SK-N-SH treated with all-trans-retinoic acid at 6 μM for 48 hours (cell line): Measurements from ENCODE around the gene AIM2.

Experiments
- ATAC-seq: fragments of 200-7000 bp; cut with Tn5 transposase; 3 replicates; pipeline ENCODE4 v1.9.1; 2020; ENCODE audit warnings: mild to moderate bottlenecking, moderate library complexity
- ARNTL ChIP-seq: fragments of 450-650 bp; formaldehyde crosslinking; IDR thresholded peaks from 2 replicates; pipeline ENCODE4 v1.5.0; 2020; ENCODE audit warnings: low read depth, mild to moderate bottlenecking, moderate library complexity, borderline replicate concordance
- BACH2 ChIP-seq: fragments of 250-450 bp; sonication (Bioruptor Pico); IDR thresholded peaks from 2 replicates; pipeline ENCODE4 v1.9.0; 2021; ENCODE audit warnings: mild to moderate bottlenecking, borderline replicate concordance
- CSDC2 ChIP-seq: fragments of 250-450 bp; sonication (Bioruptor Pico); IDR thresholded peaks from 2 replicates; pipeline ENCODE4 v1.5.0; 2020; ENCODE audit warnings: mild to moderate bottlenecking, moderate library complexity
- ESRRG ChIP-seq: fragments of 250-450 bp; sonication (Bioruptor Pico); IDR thresholded peaks from 2 replicates; pipeline ENCODE4 v1.6.1; 2021; ENCODE audit warnings: mild to moderate bottlenecking
- GLIS3 ChIP-seq: fragments of 250-450 bp; sonication (Bioruptor Pico); IDR thresholded peaks from 2 replicates; pipeline ENCODE4 v1.5.0; 2020; ENCODE audit warnings: mild to moderate bottlenecking, moderate library complexity
- ISL1 ChIP-seq: fragments of 250-450 bp; sonication (Bioruptor Pico); IDR thresholded peaks from 2 replicates; pipeline ENCODE4 v2.1.2; 2022; ENCODE audit warnings: mild to moderate bottlenecking, moderate library complexity
- OSR1 ChIP-seq: fragments of 250-450 bp; sonication (Bioruptor Pico); IDR thresholded peaks from 2 replicates; pipeline ENCODE4 v1.8.0; 2022; ENCODE audit warnings: moderate library complexity, mild to moderate bottlenecking, inconsistent platforms
- RARB ChIP-seq: fragments of 250-450 bp; sonication (Bioruptor Pico); IDR thresholded peaks from 2 replicates; pipeline ENCODE4 v1.8.0; 2021; ENCODE audit warnings: mild to moderate bottlenecking, moderate library complexity
- SNAI2 ChIP-seq: fragments of 250-450 bp; sonication (Bioruptor Pico); IDR thresholded peaks from 2 replicates; pipeline ENCODE4 v1.5.0; 2020; ENCODE audit warnings: mild to moderate bottlenecking, moderate library complexity
- TOX ChIP-seq: fragments of 250-450 bp; sonication (Bioruptor Pico); IDR thresholded peaks from 2 replicates; pipeline ENCODE4 v1.8.0; 2021; ENCODE audit warnings: mild to moderate bottlenecking, moderate library complexity, borderline replicate concordance
- ZC3H10 ChIP-seq: fragments of 250-450 bp; sonication (Bioruptor Pico); IDR thresholded peaks from 2 replicates; pipeline ENCODE4 v1.5.1; 2021; ENCODE audit warnings: mild to moderate bottlenecking, moderate library complexity
- ZFP3 ChIP-seq: fragments of 250-450 bp; sonication (Bioruptor Pico); IDR thresholded peaks from 2 replicates; pipeline ENCODE4 v1.5.0; 2020; ENCODE audit warnings: mild to moderate bottlenecking, moderate library complexity
- ZFP30 ChIP-seq: fragments of 450-650 bp; formaldehyde crosslinking; IDR thresholded peaks from 2 replicates; pipeline ENCODE4 v1.5.0; 2022; ENCODE audit warnings: mild to moderate bottlenecking, moderate library complexity
- ZNF565 ChIP-seq: fragments of 450-650 bp; formaldehyde crosslinking; conservative IDR thresholded peaks from 2 replicates; pipeline ENCODE4 v1.5.0; 2020; ENCODE audit warnings: low read depth, mild to moderate bottlenecking, moderate library complexity
- ZNF70 ChIP-seq: fragments of 450-650 bp; formaldehyde crosslinking; IDR thresholded peaks from 2 replicates; pipeline ENCODE4 v1.5.0; 2020; ENCODE audit warnings: mild to moderate bottlenecking, moderate library complexity
- ZNF8 ChIP-seq: fragments of 450-650 bp; formaldehyde crosslinking; IDR thresholded peaks from 2 replicates; pipeline ENCODE4 v1.5.0; 2020; ENCODE audit warnings: mild to moderate bottlenecking, moderate library complexity
- TF ChIP-seq, protein P1 (sequence below): fragments of 250-450 bp; sonication (Bioruptor Pico); IDR thresholded peaks from 2 replicates; pipeline ENCODE4 v1.5.1; 2020; ENCODE audit warnings: low read depth, mild to moderate bottlenecking, moderate library complexity
- TF ChIP-seq, protein P2 (sequence below): fragments of 250-450 bp; sonication (Bioruptor Pico); IDR thresholded peaks from 2 replicates; pipeline ENCODE4 v1.8.0; 2020; ENCODE audit warnings: mild to moderate bottlenecking, moderate library complexity, borderline replicate concordance
- TF ChIP-seq, protein P3 (sequence below): fragments of 250-450 bp; sonication (Bioruptor Pico); IDR thresholded peaks from 2 replicates; pipeline ENCODE4 v1.5.0; 2020; ENCODE audit warnings: mild to moderate bottlenecking, moderate library complexity
- TF ChIP-seq, protein P4 (sequence below): fragments of 250-450 bp; sonication (Bioruptor Pico); IDR thresholded peaks from 2 replicates; pipeline ENCODE4 v1.8.0; 2021; ENCODE audit warnings: low read depth, mild to moderate bottlenecking, moderate library complexity, borderline replicate concordance

Gene AIM2

DNA sequence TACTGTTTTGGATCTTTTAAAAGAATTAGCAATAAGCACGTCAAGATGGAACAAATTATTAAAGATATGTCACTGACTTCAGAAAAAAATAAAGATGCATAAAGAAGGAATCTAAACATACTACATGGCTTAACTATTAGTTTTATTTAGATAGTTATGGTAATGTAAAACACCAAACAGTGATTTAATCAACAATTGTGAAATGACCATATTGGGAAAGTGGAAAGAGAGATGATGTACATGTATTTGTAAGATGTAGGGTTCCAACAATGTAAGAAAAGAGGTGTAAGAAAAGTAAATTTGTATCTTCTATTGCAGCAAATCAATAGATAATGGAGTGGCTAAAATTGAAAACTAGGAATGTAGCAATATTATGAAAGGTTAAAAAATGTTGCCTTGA is 6.4 kb upstream of the AIM2 start:
- TF ChIP-seq GLIS3 (CRISPR knock-in tag), result no peak
- TF ChIP-seq, protein P1, sequence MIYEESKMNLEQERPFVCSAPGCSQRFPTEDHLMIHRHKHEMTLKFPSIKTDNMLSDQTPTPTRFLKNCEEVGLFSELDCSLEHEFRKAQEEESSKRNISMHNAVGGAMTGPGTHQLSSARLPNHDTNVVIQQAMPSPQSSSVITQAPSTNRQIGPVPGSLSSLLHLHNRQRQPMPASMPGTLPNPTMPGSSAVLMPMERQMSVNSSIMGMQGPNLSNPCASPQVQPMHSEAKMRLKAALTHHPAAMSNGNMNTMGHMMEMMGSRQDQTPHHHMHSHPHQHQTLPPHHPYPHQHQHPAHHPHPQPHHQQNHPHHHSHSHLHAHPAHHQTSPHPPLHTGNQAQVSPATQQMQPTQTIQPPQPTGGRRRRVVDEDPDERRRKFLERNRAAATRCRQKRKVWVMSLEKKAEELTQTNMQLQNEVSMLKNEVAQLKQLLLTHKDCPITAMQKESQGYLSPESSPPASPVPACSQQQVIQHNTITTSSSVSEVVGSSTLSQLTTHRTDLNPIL (CRISPR knock-in tag), result no peak
- ATAC-seq, result no peak

DNA sequence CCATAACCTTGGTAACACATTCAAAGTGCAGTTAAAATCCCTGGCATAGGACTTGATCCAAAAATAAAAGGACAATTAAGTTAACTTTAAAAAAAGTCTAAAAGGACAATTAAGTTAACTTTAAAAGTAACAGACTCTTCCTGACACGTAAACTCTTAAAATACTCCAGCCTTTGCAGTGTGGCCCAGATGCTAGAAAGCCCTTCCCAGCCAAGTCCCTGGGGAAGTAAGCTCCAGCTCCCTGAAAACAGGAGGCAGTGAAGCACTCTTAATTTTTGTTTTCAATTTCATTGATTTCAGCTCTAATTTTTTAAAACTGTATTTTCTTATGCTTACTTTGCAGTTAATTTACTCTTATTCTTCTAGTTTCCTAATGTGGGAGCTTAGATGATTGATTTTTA is 5.1 kb upstream of the AIM2 start:
- ATAC-seq, result no peak
- no peak for TF ChIP-seq ZFP3 (CRISPR knock-in tag)
- TF ChIP-seq ZNF8, result no peak
- TF ChIP-seq ZFP30 (CRISPR knock-in tag), result no peak
- TF ChIP-seq, protein P2, sequence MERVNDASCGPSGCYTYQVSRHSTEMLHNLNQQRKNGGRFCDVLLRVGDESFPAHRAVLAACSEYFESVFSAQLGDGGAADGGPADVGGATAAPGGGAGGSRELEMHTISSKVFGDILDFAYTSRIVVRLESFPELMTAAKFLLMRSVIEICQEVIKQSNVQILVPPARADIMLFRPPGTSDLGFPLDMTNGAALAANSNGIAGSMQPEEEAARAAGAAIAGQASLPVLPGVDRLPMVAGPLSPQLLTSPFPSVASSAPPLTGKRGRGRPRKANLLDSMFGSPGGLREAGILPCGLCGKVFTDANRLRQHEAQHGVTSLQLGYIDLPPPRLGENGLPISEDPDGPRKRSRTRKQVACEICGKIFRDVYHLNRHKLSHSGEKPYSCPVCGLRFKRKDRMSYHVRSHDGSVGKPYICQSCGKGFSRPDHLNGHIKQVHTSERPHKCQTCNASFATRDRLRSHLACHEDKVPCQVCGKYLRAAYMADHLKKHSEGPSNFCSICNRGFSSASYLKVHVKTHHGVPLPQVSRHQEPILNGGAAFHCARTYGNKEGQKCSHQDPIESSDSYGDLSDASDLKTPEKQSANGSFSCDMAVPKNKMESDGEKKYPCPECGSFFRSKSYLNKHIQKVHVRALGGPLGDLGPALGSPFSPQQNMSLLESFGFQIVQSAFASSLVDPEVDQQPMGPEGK (CRISPR knock-in tag), result no peak
- no peak for TF ChIP-seq ISL1 (CRISPR knock-in tag)
- TF ChIP-seq RARB (CRISPR knock-in tag), result no peak
- TF ChIP-seq OSR1 (CRISPR knock-in tag), result no peak
- no peak for TF ChIP-seq ESRRG
- TF ChIP-seq ZNF565 (CRISPR knock-in tag), result no peak
- no peak for TF ChIP-seq ZC3H10 (CRISPR knock-in tag)
- TF ChIP-seq BACH2 (CRISPR knock-in tag), result no peak
- no peak for TF ChIP-seq GLIS3 (CRISPR knock-in tag)
- no peak for TF ChIP-seq CSDC2 (CRISPR knock-in tag)
- no peak for TF ChIP-seq SNAI2 (CRISPR knock-in tag)
- no peak for TF ChIP-seq TOX (CRISPR knock-in tag)
- TF ChIP-seq, protein P3, sequence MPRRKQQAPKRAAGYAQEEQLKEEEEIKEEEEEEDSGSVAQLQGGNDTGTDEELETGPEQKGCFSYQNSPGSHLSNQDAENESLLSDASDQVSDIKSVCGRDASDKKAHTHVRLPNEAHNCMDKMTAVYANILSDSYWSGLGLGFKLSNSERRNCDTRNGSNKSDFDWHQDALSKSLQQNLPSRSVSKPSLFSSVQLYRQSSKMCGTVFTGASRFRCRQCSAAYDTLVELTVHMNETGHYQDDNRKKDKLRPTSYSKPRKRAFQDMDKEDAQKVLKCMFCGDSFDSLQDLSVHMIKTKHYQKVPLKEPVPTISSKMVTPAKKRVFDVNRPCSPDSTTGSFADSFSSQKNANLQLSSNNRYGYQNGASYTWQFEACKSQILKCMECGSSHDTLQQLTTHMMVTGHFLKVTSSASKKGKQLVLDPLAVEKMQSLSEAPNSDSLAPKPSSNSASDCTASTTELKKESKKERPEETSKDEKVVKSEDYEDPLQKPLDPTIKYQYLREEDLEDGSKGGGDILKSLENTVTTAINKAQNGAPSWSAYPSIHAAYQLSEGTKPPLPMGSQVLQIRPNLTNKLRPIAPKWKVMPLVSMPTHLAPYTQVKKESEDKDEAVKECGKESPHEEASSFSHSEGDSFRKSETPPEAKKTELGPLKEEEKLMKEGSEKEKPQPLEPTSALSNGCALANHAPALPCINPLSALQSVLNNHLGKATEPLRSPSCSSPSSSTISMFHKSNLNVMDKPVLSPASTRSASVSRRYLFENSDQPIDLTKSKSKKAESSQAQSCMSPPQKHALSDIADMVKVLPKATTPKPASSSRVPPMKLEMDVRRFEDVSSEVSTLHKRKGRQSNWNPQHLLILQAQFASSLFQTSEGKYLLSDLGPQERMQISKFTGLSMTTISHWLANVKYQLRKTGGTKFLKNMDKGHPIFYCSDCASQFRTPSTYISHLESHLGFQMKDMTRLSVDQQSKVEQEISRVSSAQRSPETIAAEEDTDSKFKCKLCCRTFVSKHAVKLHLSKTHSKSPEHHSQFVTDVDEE, result no peak
- TF ChIP-seq ARNTL (CRISPR knock-in tag), result no peak
- TF ChIP-seq, protein P4, sequence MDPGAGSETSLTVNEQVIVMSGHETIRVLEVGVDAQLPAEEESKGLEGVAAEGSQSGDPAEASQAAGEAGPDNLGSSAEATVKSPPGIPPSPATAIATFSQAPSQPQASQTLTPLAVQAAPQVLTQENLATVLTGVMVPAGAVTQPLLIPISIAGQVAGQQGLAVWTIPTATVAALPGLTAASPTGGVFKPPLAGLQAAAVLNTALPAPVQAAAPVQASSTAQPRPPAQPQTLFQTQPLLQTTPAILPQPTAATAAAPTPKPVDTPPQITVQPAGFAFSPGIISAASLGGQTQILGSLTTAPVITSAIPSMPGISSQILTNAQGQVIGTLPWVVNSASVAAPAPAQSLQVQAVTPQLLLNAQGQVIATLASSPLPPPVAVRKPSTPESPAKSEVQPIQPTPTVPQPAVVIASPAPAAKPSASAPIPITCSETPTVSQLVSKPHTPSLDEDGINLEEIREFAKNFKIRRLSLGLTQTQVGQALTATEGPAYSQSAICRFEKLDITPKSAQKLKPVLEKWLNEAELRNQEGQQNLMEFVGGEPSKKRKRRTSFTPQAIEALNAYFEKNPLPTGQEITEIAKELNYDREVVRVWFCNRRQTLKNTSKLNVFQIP (CRISPR knock-in tag), result no peak
- TF ChIP-seq, protein P1 (CRISPR knock-in tag), result no peak

DNA sequence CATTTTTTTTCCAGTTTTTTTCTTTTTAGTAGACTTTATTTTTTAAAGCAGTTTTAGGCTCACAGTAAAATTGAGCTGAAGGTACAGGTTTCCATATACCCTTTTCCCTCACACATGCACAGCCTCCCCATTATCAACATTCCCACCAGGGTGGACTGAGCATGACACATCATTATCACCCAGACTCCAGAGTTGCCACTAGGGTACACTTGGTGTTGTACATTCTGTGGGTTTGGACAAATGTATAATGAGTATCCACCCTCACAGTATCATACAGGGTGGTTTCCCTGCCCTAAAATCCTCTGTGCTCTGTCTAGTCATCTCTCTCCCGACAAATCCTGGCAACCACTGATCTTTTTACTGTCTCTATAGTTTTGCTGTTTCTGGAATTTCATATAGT is 3.0 kb upstream of the AIM2 start:
- TF ChIP-seq ZNF70 (CRISPR knock-in tag), result no peak
- TF ChIP-seq, protein P3, result no peak
- no peak for TF ChIP-seq ZNF8
- ATAC-seq, result no peak
